ENCODE data around the gene NNAT. TPM values are rescaled to one million over a fixed set of nuclear protein-coding genes. Genes with fewer than 3 reads are reported as not detected.
"Not testable (repeated sequence)": the region's sequence is repeated elsewhere in the genome, so short reads cannot be mapped to it uniquely, and the experiment has no call there.

Gene NNAT
- total RNA-seq, 1 donor from 2014 or later = 20.3 TPM

GRCh38 chr20:37477041-37477440 lies 44.0 kb upstream of the NNAT start:
- no peak for TF ChIP-seq CTCF (IDR thresholded peaks at IDR 0.05; ENCODE audit: insufficient read depth, low read length, poor library complexity, severe bottlenecking)
- Histone ChIP-seq H3K36me3 (ENCODE audit: control insufficient read depth, insufficient read depth, low read length) (no peaks in the 10 kb centered on the region), H3K4me3 (ENCODE audit: low read depth, low read length) (no peak overlapping the region), H3K27me3 (ENCODE audit: control insufficient read depth, insufficient read depth, low read length) (peaks cover 11% of the 10 kb centered on the region)
- DNase-seq (ENCODE audit: low read depth) = no peak

GRCh38 chr20:37479266-37479665 lies 41.8 kb upstream of the NNAT start:
- H3K27me3 ChIP-seq (ENCODE audit: control insufficient read depth, insufficient read depth, low read length) = peaks cover 9% of the 10 kb centered on the region
- no peak overlapping the region for H3K4me3 ChIP-seq (ENCODE audit: low read depth, low read length)
- H3K36me3 ChIP-seq (ENCODE audit: control insufficient read depth, insufficient read depth, low read length) = no peaks in the 10 kb centered on the region
- TF ChIP-seq CTCF (IDR thresholded peaks at IDR 0.05; ENCODE audit: insufficient read depth, low read length, poor library complexity, severe bottlenecking) = no peak
- no peak for DNase-seq (ENCODE audit: low read depth)

DNA sequence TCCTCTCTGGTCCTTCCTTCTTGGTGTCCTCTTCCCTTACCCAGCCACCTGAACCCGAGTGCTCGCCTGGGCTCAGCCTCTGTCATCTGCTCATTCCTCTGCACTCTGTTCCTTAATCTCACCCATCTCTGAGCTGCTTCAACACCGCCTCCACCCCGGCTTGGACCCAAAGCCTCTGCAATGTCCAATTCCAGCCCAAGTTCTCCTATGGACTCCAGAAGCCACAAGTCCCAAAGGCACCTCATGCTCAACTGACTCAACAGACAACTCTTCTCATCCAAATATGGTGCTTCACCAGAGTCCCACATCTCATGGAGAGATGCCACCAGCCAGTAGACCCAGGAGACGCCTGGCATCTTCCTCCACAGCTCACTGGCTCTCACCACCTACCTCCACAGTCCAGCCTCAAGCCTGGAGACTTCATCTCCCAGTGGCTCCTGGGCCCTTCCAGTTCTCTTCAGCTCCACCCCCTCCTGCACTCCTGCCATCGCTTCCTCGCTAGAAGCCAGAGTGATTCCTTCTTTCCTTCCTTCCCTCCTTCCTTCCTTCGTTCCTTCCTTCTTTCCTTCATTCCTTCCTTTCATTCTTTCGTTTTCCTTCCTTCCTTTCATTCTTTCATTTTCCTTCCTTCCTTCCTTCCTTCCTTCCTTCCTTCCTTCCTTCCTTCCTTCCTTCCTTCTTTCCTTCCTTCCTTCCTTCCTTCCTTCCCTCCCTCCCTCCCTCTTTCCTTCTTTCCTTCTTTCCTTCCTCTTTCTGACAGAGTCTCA lies 40.9 kb upstream of the NNAT start:
- no peak for TF ChIP-seq CTCF (IDR thresholded peaks at IDR 0.05; ENCODE audit: insufficient read depth, low read length, poor library complexity, severe bottlenecking)
- Histone ChIP-seq H3K4me3 (ENCODE audit: low read depth, low read length) (no peak overlapping the region), H3K36me3 (ENCODE audit: control insufficient read depth, insufficient read depth, low read length) (no peaks in the 10 kb centered on the region), H3K27me3 (ENCODE audit: control insufficient read depth, insufficient read depth, low read length) (peaks cover 12% of the 10 kb centered on the region)
- no peak for DNase-seq (ENCODE audit: low read depth)

DNA sequence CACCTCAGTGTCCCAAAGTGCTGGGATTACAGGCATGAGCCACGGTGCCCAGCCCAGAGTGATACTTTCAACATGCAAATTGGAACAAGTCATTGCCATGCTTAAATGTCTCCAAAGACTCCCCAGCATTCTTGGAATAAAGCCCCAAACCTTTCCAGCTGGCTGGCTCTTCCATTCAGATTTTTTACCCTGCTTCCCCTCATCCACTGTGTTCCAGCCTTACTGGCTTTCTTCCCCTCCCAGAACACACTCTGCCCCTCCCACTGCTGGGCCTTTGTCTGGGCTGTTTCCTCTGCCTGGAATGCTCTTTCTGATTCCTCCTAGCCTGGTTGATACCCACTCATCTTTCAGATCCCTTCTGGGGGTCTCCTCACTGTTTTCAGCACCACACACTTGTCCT lies 40.1 kb upstream of the NNAT start:
- DNase-seq (ENCODE audit: low read depth) = no peak
- no peaks in the 10 kb centered on the region for H3K36me3 ChIP-seq (ENCODE audit: control insufficient read depth, insufficient read depth, low read length)
- peaks cover 8% of the 10 kb centered on the region for H3K27me3 ChIP-seq (ENCODE audit: control insufficient read depth, insufficient read depth, low read length)
- no peak overlapping the region for H3K4me3 ChIP-seq (ENCODE audit: low read depth, low read length)
- TF ChIP-seq CTCF (IDR thresholded peaks at IDR 0.05; ENCODE audit: insufficient read depth, low read length, poor library complexity, severe bottlenecking) = no peak

- Histone ChIP-seq H3K36me3 (ENCODE audit: control insufficient read depth, insufficient read depth, low read length) (no peaks in the 10 kb centered on the region), H3K27me3 (ENCODE audit: control insufficient read depth, insufficient read depth, low read length) (peaks cover 8% of the 10 kb centered on the region), H3K4me3 (ENCODE audit: low read depth, low read length) (no peak overlapping the region)
- no peak for DNase-seq (ENCODE audit: low read depth)
- TF ChIP-seq CTCF (IDR thresholded peaks at IDR 0.05; ENCODE audit: insufficient read depth, low read length, poor library complexity, severe bottlenecking) = no peak
Observed at GRCh38 chr20:37481610-37482009, 39.4 kb upstream of the NNAT start.

GRCh38 chr20:37484331-37484730 lies 36.7 kb upstream of the NNAT start:
- H3K4me3 ChIP-seq (ENCODE audit: low read depth, low read length) = no peak overlapping the region
- TF ChIP-seq CTCF (IDR thresholded peaks at IDR 0.05; ENCODE audit: insufficient read depth, low read length, poor library complexity, severe bottlenecking) = no peak
- H3K27me3 ChIP-seq (ENCODE audit: control insufficient read depth, insufficient read depth, low read length) = peaks cover 5% of the 10 kb centered on the region
- DNase-seq (ENCODE audit: low read depth) = no peak
- no peaks in the 10 kb centered on the region for H3K36me3 ChIP-seq (ENCODE audit: control insufficient read depth, insufficient read depth, low read length)

GRCh38 chr20:37486209-37486608 lies 34.8 kb upstream of the NNAT start:
- DNase-seq (ENCODE audit: low read depth) = not testable (repeated sequence)

More at GRCh38 chr20:37486209-37486608, 34.8 kb upstream of the NNAT start:
- H3K27me3 ChIP-seq (ENCODE audit: control insufficient read depth, insufficient read depth, low read length); H3K4me3 ChIP-seq (ENCODE audit: low read depth, low read length); H3K36me3 ChIP-seq (ENCODE audit: control insufficient read depth, insufficient read depth, low read length): not testable (repeated sequence)

Data from kidney epithelial cell (primary cell).